GM23338 (cell line): ENCODE data around the gene CUBN. TPM values are rescaled to one million over a fixed set of nuclear protein-coding genes. Genes with fewer than 3 reads are reported as not detected.

Source experiments
- ATAC-seq: fragments of 200-7000 bp; cut with Tn5 transposase; 3 replicates; pipeline ENCODE4 v1.9.1; 2020
- DNase-seq: peaks from one replicate; pipeline ENCODE4 v3.0.0-alpha.2; 2015; ENCODE audit warnings: low spot score
- H2AFZ ChIP-seq: fragments of 200-600 bp; sonication (generic); 2 replicates; pipeline ENCODE4 v1.8.0; 2016; ENCODE audit warnings: antibody characterized with exemption, mild to moderate bottlenecking, moderate library complexity
- H3F3A ChIP-seq: fragments of 200-600 bp; sonication (generic); replicated peaks from 2 replicates; pipeline ENCODE4 v1.8.0; 2017; ENCODE audit warnings: antibody characterized with exemption, mixed run types, low read depth
- H3K27ac ChIP-seq: fragments of 200-600 bp; sonication (generic); 2 replicates; pipeline ENCODE4 v1.6.1; 2016; ENCODE audit warnings: low read depth
- H3K27me3 ChIP-seq: fragments of 200-600 bp; sonication (generic); 2 replicates; pipeline ENCODE4 v1.8.0; 2016; ENCODE audit warnings: mild to moderate bottlenecking, mixed run types, moderate library complexity; ENCODE audit not compliant: insufficient read depth
- H3K36me3 ChIP-seq: fragments of 200-600 bp; sonication (generic); 2 replicates; pipeline ENCODE4 v1.8.0; 2016; ENCODE audit warnings: mild to moderate bottlenecking; ENCODE audit not compliant: insufficient read depth
- H3K4me1 ChIP-seq: fragments of 200-600 bp; sonication (generic); 2 replicates; pipeline ENCODE4 v1.8.0; 2016; ENCODE audit warnings: mild to moderate bottlenecking, moderate library complexity; ENCODE audit not compliant: insufficient read depth
- H3K4me2 ChIP-seq: fragments of 200-600 bp; sonication (generic); 2 replicates; pipeline ENCODE4 v1.7.1; 2017; ENCODE audit warnings: mixed run types
- H3K4me3 ChIP-seq: fragments of 200-600 bp; sonication (generic); 2 replicates; pipeline ENCODE4 v1.6.1; 2016; ENCODE audit warnings: mixed run types
- H3K79me2 ChIP-seq: fragments of 200-600 bp; sonication (generic); replicated peaks from 2 replicates; pipeline ENCODE4 v1.8.0; 2017; ENCODE audit warnings: mild to moderate bottlenecking; ENCODE audit not compliant: insufficient read depth
- H3K9me2 ChIP-seq: fragments of 200-600 bp; sonication (generic); 2 replicates; pipeline ENCODE4 v1.8.0; 2017; ENCODE audit not compliant: insufficient read depth
- H4K20me1 ChIP-seq: fragments of 200-600 bp; sonication (generic); replicated peaks from 2 replicates; pipeline ENCODE4 v1.8.0; 2017; ENCODE audit warnings: mild to moderate bottlenecking; ENCODE audit not compliant: insufficient read depth
- H3K27ac Mint-ChIP-seq: 2 replicates; pipeline ENCODE4 v1.8.0; 2020; ENCODE audit warnings: inconsistent platforms, mild to moderate bottlenecking, moderate library complexity, mixed read lengths
- H3K27me3 Mint-ChIP-seq: 3 replicates; pipeline ENCODE4 v1.8.0; 2022; ENCODE audit warnings: low read depth, mild to moderate bottlenecking, moderate library complexity, mixed read lengths, inconsistent platforms; ENCODE audit not compliant: insufficient read depth, poor library complexity
- H3K36me3 Mint-ChIP-seq: 3 replicates; pipeline ENCODE4 v1.8.0; 2021; ENCODE audit warnings: low read depth, mild to moderate bottlenecking, inconsistent platforms, moderate library complexity, mixed read lengths
- H3K4me1 Mint-ChIP-seq: 3 replicates; pipeline ENCODE4 v1.8.0; 2020; ENCODE audit warnings: mild to moderate bottlenecking, inconsistent platforms, mixed read lengths
- H3K4me3 Mint-ChIP-seq: 3 replicates; pipeline ENCODE4 v1.8.0; 2021; ENCODE audit warnings: moderate library complexity, mild to moderate bottlenecking, inconsistent platforms, mixed read lengths
- H3K9me3 Mint-ChIP-seq: 3 replicates; pipeline ENCODE4 v1.8.0; 2020; ENCODE audit warnings: moderate library complexity, mild to moderate bottlenecking, inconsistent platforms, mixed read lengths
- EZH2phosphoT487 ChIP-seq: fragments of 200-600 bp; sonication (generic); IDR thresholded peaks from one replicate; pipeline ENCODE4 v1.8.1; 2018; ENCODE audit warnings: antibody characterized with exemption; ENCODE audit not compliant: unreplicated experiment
- JUNB ChIP-seq: IDR thresholded peaks from one replicate; pipeline ENCODE4 v1.6.1; 2016; ENCODE audit warnings: antibody characterized with exemption; ENCODE audit not compliant: unreplicated experiment
- NANOG ChIP-seq: IDR thresholded peaks from 2 replicates; pipeline ENCODE4 v1.6.1; 2016; ENCODE audit warnings: antibody characterized with exemption, borderline replicate concordance
- STAT1 ChIP-seq: IDR thresholded peaks from one replicate; pipeline ENCODE4 v1.6.1; 2016; ENCODE audit warnings: antibody characterized with exemption; ENCODE audit not compliant: unreplicated experiment
- ZNF331 ChIP-seq: fragments of 250-450 bp; sonication (Bioruptor Pico); IDR thresholded peaks from 2 replicates; pipeline ENCODE4 v1.5.0; 2020; ENCODE audit warnings: low read depth, mild to moderate bottlenecking, moderate library complexity
- polyA plus RNA-seq: library from polyadenylated mRNA; unstranded; fragments of >200 nt; fragmentation: Nextera tagmentation; extraction: Ambion mirVana; gene quantifications from 2 replicates; pipeline ENCODE4 v1.2.1, GENCODE V29; 2016
- total RNA-seq: library from RNA; depleted of rRNA; stranded (reverse); fragments of >200 nt; shearing (Covaris generic); gene quantifications from 2 replicates; pipeline ENCODE4 v1.2.3, GENCODE V29; 2014
- TF ChIP-seq, protein P1 (sequence below): fragments of 250-450 bp; sonication (Bioruptor Pico); IDR thresholded peaks from 2 replicates; pipeline ENCODE4 v1.5.0; 2020; ENCODE audit warnings: mild to moderate bottlenecking, moderate library complexity
- TF ChIP-seq, protein P2 (sequence below): IDR thresholded peaks from one replicate; pipeline ENCODE4 v1.6.1; 2018; ENCODE audit warnings: antibody characterized with exemption; ENCODE audit not compliant: unreplicated experiment
- TF ChIP-seq, protein P3 (sequence below), 2 experiments: fragments of 200-600 bp in 1 of 2; sonication (generic) in 1 of 2; conservative IDR thresholded peaks; 2 replicates each; pipeline versions ENCODE4 v1.5.1 to v1.6.1; 2016 to 2017; ENCODE audit warnings: antibody characterized with exemption in 2 of 2, low read depth in 2 of 2, mild to moderate bottlenecking in 2 of 2, moderate library complexity in 1 of 2

The CUBN gene
- total and polyA plus RNA-seq, 2 experiments from 2014 or later, result 0.06 to 1.8 TPM

DNA sequence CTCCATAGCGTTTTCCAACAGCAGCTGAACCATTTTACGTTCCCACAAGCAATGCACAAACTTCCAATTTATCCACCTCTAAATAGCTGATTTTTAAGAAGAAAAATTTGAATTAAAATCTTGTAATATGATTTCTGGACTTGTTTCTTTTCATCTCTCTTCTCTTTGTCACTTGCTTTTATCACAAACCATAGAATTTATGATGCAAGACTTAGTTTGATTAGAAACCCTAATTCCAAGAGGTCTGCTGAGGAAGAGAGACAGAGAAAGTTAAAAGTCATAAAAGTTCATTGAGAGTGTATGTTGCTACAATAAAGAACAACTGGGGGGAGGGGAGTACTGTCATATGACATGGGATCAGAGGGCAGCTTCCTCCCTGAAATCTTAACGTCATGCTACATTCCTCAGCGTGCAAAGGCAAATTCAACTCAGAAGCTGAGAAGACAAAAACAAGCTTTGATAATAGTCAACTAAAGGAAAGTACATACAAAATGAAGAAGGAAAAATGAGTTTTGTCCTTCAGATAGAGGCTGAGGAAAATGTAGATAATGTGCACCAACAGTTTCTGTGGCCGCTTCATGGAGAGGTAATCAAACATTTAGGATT is 18.4 kb upstream of the CUBN start (continued):
- TF ChIP-seq, protein P1, sequence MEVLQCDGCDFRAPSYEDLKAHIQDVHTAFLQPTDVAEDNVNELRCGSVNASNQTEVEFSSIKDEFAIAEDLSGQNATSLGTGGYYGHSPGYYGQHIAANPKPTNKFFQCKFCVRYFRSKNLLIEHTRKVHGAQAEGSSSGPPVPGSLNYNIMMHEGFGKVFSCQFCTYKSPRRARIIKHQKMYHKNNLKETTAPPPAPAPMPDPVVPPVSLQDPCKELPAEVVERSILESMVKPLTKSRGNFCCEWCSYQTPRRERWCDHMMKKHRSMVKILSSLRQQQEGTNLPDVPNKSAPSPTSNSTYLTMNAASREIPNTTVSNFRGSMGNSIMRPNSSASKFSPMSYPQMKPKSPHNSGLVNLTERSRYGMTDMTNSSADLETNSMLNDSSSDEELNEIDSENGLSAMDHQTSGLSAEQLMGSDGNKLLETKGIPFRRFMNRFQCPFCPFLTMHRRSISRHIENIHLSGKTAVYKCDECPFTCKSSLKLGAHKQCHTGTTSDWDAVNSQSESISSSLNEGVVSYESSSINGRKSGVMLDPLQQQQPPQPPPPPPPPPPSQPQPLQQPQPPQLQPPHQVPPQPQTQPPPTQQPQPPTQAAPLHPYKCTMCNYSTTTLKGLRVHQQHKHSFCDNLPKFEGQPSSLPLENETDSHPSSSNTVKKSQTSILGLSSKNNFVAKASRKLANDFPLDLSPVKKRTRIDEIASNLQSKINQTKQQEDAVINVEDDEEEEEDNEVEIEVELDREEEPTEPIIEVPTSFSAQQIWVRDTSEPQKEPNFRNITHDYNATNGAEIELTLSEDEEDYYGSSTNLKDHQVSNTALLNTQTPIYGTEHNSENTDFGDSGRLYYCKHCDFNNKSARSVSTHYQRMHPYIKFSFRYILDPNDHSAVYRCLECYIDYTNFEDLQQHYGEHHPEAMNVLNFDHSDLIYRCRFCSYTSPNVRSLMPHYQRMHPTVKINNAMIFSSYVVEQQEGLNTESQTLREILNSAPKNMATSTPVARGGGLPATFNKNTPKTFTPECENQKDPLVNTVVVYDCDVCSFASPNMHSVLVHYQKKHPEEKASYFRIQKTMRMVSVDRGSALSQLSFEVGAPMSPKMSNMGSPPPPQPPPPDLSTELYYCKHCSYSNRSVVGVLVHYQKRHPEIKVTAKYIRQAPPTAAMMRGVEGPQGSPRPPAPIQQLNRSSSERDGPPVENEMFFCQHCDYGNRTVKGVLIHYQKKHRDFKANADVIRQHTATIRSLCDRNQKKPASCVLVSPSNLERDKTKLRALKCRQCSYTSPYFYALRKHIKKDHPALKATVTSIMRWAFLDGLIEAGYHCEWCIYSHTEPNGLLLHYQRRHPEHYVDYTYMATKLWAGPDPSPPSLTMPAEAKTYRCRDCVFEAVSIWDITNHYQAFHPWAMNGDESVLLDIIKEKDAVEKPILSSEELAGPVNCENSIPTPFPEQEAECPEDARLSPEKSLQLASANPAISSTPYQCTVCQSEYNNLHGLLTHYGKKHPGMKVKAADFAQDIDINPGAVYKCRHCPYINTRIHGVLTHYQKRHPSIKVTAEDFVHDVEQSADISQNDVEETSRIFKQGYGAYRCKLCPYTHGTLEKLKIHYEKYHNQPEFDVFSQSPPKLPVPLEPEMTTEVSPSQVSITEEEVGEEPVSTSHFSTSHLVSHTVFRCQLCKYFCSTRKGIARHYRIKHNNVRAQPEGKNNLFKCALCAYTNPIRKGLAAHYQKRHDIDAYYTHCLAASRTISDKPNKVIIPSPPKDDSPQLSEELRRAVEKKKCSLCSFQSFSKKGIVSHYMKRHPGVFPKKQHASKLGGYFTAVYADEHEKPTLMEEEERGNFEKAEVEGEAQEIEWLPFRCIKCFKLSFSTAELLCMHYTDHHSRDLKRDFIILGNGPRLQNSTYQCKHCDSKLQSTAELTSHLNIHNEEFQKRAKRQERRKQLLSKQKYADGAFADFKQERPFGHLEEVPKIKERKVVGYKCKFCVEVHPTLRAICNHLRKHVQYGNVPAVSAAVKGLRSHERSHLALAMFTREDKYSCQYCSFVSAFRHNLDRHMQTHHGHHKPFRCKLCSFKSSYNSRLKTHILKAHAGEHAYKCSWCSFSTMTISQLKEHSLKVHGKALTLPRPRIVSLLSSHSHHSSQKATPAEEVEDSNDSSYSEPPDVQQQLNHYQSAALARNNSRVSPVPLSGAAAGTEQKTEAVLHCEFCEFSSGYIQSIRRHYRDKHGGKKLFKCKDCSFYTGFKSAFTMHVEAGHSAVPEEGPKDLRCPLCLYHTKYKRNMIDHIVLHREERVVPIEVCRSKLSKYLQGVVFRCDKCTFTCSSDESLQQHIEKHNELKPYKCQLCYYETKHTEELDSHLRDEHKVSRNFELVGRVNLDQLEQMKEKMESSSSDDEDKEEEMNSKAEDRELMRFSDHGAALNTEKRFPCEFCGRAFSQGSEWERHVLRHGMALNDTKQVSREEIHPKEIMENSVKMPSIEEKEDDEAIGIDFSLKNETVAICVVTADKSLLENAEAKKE (CRISPR knock-in tag), result no peak
- TF ChIP-seq JUNB (no peak), EZH2phosphoT487 (no peak), STAT1 (no peak)

DNA sequence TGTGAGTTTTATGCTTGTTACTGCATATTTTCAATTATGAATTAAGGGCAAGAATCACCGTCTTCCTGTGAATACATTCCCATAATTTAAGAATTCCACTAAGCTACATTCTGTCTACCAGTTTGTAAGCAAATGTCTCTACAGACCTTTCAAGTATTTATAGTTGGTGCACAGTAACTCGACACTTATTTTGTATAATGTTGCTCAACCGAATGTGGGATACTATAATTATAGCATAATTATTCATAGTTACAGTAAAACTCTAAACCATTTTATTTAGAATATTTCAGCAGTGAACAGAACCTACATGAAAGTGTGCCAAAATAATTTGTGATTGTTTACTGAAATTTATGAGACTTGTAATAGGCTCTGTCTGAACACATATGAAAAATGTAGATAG is 17.3 kb upstream of the CUBN start:
- Histone ChIP-seq H3K4me2 (no peak overlapping the region), H3K79me2 (no peaks in the 10 kb centered on the region), H3K4me3 (no peak overlapping the region), H3K36me3 (no peaks in the 10 kb centered on the region), H3K27ac (no peak overlapping the region), H3K4me1 (no peaks in the 10 kb centered on the region), H3K9me2 (no peaks in the 10 kb centered on the region), H4K20me1 (no peaks in the 10 kb centered on the region), H3K27me3 (no peaks in the 10 kb centered on the region), H3F3A (no peaks in the 10 kb centered on the region), H2AFZ (no peak overlapping the region)
- DNase-seq (no peak), ATAC-seq (no peak)
- no peaks in the 10 kb centered on the region for H3K9me3 Mint-ChIP-seq
- H3K4me1 Mint-ChIP-seq, result peaks cover 3% of the 10 kb centered on the region; the same call in 1 of the 3 replicates
- H3K27ac Mint-ChIP-seq, result no peak overlapping the region
- H3K36me3 Mint-ChIP-seq, result no peaks in the 10 kb centered on the region
- no peak overlapping the region for H3K4me3 Mint-ChIP-seq
- H3K27me3 Mint-ChIP-seq, result no peaks in the 10 kb centered on the region
- TF ChIP-seq, protein P2, sequence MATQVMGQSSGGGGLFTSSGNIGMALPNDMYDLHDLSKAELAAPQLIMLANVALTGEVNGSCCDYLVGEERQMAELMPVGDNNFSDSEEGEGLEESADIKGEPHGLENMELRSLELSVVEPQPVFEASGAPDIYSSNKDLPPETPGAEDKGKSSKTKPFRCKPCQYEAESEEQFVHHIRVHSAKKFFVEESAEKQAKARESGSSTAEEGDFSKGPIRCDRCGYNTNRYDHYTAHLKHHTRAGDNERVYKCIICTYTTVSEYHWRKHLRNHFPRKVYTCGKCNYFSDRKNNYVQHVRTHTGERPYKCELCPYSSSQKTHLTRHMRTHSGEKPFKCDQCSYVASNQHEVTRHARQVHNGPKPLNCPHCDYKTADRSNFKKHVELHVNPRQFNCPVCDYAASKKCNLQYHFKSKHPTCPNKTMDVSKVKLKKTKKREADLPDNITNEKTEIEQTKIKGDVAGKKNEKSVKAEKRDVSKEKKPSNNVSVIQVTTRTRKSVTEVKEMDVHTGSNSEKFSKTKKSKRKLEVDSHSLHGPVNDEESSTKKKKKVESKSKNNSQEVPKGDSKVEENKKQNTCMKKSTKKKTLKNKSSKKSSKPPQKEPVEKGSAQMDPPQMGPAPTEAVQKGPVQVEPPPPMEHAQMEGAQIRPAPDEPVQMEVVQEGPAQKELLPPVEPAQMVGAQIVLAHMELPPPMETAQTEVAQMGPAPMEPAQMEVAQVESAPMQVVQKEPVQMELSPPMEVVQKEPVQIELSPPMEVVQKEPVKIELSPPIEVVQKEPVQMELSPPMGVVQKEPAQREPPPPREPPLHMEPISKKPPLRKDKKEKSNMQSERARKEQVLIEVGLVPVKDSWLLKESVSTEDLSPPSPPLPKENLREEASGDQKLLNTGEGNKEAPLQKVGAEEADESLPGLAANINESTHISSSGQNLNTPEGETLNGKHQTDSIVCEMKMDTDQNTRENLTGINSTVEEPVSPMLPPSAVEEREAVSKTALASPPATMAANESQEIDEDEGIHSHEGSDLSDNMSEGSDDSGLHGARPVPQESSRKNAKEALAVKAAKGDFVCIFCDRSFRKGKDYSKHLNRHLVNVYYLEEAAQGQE, result no peak
- TF ChIP-seq ZNF331 (CRISPR knock-in tag) (no peak), NANOG (no peak)
- TF ChIP-seq, protein P3, sequence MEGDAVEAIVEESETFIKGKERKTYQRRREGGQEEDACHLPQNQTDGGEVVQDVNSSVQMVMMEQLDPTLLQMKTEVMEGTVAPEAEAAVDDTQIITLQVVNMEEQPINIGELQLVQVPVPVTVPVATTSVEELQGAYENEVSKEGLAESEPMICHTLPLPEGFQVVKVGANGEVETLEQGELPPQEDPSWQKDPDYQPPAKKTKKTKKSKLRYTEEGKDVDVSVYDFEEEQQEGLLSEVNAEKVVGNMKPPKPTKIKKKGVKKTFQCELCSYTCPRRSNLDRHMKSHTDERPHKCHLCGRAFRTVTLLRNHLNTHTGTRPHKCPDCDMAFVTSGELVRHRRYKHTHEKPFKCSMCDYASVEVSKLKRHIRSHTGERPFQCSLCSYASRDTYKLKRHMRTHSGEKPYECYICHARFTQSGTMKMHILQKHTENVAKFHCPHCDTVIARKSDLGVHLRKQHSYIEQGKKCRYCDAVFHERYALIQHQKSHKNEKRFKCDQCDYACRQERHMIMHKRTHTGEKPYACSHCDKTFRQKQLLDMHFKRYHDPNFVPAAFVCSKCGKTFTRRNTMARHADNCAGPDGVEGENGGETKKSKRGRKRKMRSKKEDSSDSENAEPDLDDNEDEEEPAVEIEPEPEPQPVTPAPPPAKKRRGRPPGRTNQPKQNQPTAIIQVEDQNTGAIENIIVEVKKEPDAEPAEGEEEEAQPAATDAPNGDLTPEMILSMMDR (conservative IDR thresholded peaks at IDR 0.05; ENCODE audit: low read depth in 2 of 2), result no peak
